Measurements from ENCODE around the gene CDH13.

DNA sequence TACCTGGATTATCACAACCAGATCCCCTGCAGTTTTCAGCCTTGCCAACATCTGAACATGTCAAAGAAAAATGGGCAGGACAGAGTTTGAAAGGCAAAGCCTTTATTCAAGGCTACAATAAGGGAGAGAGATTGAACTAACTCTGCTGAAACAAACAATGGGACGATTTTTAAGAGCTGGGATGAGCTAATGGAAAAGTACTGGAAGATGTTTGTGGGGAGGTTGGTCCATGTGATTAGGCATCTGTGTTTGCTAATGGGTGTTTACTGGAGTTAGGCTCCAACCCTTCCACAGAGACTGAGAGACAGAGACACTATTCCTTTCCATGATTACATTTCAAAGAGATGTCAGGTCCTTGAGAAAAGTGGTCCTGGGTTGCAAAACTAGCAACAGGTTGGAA, 1146.0 kb downstream of the CDH13 start:
- TF ChIP-seq, protein P1, sequence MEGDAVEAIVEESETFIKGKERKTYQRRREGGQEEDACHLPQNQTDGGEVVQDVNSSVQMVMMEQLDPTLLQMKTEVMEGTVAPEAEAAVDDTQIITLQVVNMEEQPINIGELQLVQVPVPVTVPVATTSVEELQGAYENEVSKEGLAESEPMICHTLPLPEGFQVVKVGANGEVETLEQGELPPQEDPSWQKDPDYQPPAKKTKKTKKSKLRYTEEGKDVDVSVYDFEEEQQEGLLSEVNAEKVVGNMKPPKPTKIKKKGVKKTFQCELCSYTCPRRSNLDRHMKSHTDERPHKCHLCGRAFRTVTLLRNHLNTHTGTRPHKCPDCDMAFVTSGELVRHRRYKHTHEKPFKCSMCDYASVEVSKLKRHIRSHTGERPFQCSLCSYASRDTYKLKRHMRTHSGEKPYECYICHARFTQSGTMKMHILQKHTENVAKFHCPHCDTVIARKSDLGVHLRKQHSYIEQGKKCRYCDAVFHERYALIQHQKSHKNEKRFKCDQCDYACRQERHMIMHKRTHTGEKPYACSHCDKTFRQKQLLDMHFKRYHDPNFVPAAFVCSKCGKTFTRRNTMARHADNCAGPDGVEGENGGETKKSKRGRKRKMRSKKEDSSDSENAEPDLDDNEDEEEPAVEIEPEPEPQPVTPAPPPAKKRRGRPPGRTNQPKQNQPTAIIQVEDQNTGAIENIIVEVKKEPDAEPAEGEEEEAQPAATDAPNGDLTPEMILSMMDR (conservative IDR thresholded peaks at IDR 0.05; ENCODE audit: low read length), result no peak
- TF ChIP-seq EZH2phosphoT487 (IDR thresholded peaks at IDR 0.05; ENCODE audit: borderline replicate concordance, low read depth, low read length), result no peak

Measured in OCI-LY7 (cell line).